Neuron (in vitro differentiated cells): ENCODE results near the gene PODXL2.

ENCODE experiments used
- H2AFZ ChIP-seq: one replicate; pipeline ENCODE4 v1.6.1; 2013; ENCODE audit warnings: low read depth, mild to moderate bottlenecking, inconsistent platforms, low read length, moderate library complexity
- H3K27me3 ChIP-seq: one replicate; pipeline ENCODE4 v1.6.1; 2013; ENCODE audit warnings: low read length; ENCODE audit not compliant: insufficient read depth
- H3K36me3 ChIP-seq: one replicate; pipeline ENCODE4 v1.6.1; 2013; ENCODE audit warnings: low read length; ENCODE audit not compliant: insufficient read depth
- H3K4me1 ChIP-seq: one replicate; pipeline ENCODE4 v1.6.1; 2013; ENCODE audit warnings: low read length; ENCODE audit not compliant: insufficient read depth
- H3K4me3 ChIP-seq: 2 replicates; pipeline ENCODE4 v1.5.1; 2013; ENCODE audit warnings: mild to moderate bottlenecking, low read length, moderate library complexity
- H3K9me3 ChIP-seq: one replicate; pipeline ENCODE4 v1.6.1; 2013; ENCODE audit warnings: low read length

Gene PODXL2

GRCh38 chr3:127673191-127674100 is 44.5 kb downstream of the PODXL2 start:
- Histone ChIP-seq H2AFZ (no peak overlapping the region), H3K4me1 (peaks cover 6% of the 10 kb centered on the region), H3K36me3 (peaks cover 11% of the 10 kb centered on the region), H3K27me3 (no peaks in the 10 kb centered on the region), H3K4me3 (peak overlapping the region; percentile 52), H3K9me3 (no peaks in the 10 kb centered on the region)

DNA sequence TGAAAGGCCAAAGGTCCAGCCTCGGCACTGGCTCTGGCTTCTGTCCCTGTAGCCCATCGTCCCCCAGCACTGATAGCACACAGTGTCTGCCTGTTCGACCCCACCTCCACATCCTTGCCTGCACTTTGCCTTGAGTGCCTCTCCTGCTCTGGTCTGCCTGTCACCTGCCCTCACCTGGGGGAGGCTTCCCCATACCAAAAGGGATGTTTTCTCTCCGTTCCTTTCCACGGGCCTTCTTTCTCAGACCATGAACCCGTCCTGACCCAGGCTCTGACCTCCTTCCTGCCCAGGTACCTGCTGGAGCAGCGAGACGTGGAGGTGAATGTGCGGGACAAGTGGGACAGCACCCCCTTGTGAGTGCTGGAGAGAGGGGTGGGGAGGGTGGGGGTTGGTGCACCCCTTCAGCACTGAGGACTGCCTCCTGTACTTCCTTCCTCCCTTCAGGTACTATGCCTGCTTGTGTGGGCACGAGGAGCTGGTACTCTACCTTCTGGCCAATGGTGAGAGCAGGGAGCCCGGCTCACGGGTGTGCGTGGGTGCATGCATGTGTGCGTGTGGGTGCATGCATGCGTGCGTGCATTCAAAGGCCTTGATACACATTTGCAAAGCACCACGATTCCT is 45.2 kb downstream of the PODXL2 start:
- H3K36me3 ChIP-seq: peaks cover 5% of the 10 kb centered on the region
- no peaks in the 10 kb centered on the region for H3K9me3 ChIP-seq
- H3K4me3 ChIP-seq: no peak overlapping the region
- peaks cover 6% of the 10 kb centered on the region for H3K4me1 ChIP-seq
- H2AFZ ChIP-seq: no peak overlapping the region
- H3K27me3 ChIP-seq: no peaks in the 10 kb centered on the region

DNA sequence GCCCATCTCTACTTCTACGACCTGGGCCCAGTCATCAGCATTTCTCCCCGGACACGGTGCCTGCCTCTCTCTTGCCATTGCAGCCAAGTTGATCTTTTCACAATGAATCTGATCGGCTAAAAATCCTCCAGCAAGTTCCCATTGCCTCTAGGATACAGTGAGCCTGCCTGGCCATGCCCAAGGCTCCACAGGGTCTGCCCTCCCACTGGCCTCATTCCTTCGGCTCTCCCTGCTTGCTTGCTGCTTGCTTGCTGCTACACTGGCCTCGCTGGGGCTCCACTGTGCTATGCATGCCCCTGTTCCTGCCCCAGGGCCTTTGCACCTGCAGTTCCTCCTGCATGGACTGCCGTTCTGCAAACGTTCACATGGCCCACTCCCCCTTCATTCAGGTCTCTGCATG is 45.8 kb downstream of the PODXL2 start:
- Histone ChIP-seq H3K4me1 (peaks cover 6% of the 10 kb centered on the region), H2AFZ (no peak overlapping the region), H3K36me3 (peaks cover 5% of the 10 kb centered on the region), H3K27me3 (no peaks in the 10 kb centered on the region), H3K4me3 (no peak overlapping the region), H3K9me3 (no peaks in the 10 kb centered on the region)

DNA sequence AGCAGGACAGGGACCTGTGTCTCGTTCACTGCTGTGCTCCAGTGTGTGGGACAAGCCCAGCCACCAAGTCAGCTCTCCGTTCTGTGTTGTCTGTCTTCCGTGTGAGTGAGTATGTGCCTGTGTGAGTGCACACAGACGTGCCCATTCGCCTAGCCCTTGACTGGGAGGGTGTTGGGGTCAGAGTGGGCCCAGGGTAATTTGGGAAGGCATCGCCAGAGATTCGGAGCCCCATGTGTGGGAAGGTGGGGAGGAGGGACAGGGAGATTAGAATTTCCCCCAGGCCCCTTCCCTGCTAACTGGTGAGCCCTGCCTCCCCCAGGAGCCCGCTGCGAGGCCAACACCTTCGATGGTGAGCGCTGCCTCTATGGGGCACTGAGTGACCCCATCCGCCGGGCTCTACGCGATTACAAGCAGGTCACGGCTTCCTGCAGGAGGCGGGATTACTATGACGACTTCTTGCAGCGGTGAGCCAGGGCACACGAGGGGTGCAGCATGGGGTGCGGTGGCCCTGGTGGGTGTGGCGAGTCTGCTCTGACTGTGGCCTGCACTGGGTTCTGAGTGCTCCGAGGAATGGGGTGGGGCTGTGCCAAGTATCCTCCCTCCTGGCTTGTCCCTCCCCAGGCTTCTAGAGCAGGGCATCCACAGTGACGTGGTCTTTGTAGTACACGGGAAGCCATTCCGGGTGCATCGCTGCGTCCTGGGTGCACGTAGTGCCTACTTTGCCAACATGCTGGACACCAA is 46.8 kb downstream of the PODXL2 start:
- Histone ChIP-seq H2AFZ (no peak overlapping the region), H3K9me3 (no peaks in the 10 kb centered on the region), H3K4me1 (peaks cover 6% of the 10 kb centered on the region), H3K36me3 (no peaks in the 10 kb centered on the region), H3K4me3 (no peak overlapping the region), H3K27me3 (no peaks in the 10 kb centered on the region)

DNA sequence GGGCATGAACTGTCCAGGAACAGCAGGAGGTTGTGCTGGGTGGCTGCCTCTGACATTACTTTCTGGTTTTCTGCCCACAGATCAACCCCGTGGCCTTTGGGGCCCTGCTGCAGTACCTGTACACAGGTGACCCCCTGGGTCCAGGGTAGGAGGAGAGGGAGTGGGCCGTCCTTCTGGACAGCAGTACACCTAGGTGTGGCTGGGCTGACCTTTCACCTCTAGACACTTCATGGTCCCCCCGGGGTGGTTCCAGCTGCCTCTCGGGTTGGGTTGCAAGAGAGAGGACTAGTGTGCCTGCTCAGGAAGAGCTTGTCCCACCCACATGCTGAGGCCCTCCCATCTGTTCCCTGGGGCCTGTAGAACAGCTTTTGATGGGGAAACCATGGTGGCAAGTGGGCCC is 47.5 kb downstream of the PODXL2 start:
- Histone ChIP-seq H3K4me1 (peaks cover 6% of the 10 kb centered on the region), H3K27me3 (no peaks in the 10 kb centered on the region), H2AFZ (no peak overlapping the region), H3K36me3 (no peaks in the 10 kb centered on the region), H3K9me3 (no peaks in the 10 kb centered on the region), H3K4me3 (no peak overlapping the region)

- no peaks in the 10 kb centered on the region for H3K9me3 ChIP-seq
- no peaks in the 10 kb centered on the region for H3K27me3 ChIP-seq
- peaks cover 6% of the 10 kb centered on the region for H3K4me1 ChIP-seq
- H3K36me3 ChIP-seq: no peaks in the 10 kb centered on the region
- H3K4me3 ChIP-seq: no peak overlapping the region
- no peak overlapping the region for H2AFZ ChIP-seq
Measured at GRCh38 chr3:127676921-127677351, 48.0 kb downstream of the PODXL2 start.

DNA sequence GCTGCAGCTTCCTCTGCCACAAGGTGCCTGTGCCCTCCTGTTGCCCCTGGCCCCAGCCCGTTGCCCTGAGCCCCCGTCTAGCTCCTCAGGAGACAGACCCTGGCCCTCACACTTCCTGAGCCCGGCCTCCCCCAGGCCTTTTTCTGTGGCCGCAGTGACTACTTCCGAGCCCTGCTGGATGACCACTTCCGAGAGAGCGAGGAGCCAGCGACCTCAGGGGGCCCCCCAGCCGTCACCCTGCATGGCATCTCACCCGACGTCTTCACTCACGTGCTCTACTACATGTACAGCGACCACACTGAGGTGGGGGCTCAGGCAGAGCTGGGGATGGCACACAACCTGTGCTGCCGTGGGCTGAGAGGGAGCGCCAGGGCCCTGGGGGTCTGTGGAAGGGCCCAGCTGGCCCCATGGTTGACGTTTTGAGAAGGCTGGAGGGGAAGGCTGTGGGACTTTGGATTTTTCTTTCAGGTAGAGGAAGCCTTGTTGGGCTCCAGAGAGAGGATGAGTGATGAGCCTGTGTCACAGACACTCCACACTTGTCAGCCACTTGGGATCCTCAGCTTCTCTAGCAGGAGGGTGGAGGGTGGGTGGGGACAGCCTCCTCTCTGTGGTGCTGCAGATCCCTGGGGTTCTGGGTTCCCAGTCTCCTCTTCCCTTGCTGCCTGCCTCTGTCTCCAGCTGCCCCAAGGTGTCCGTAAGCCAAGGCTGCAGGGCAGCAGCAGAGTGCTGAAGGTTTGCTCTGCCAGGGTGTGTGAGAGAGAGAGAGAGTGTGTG is 48.7 kb downstream of the PODXL2 start:
- Histone ChIP-seq H3K4me3 (no peak overlapping the region), H3K4me1 (peaks cover 6% of the 10 kb centered on the region), H3K27me3 (no peaks in the 10 kb centered on the region), H3K9me3 (no peaks in the 10 kb centered on the region), H3K36me3 (no peaks in the 10 kb centered on the region), H2AFZ (no peak overlapping the region)

GRCh38 chr3:127678315-127678599 is 49.3 kb downstream of the PODXL2 start:
- H3K9me3 ChIP-seq: no peaks in the 10 kb centered on the region
- no peaks in the 10 kb centered on the region for H3K27me3 ChIP-seq
- H2AFZ ChIP-seq: no peak overlapping the region
- no peaks in the 10 kb centered on the region for H3K36me3 ChIP-seq
- H3K4me3 ChIP-seq: no peak overlapping the region
- peaks cover 5% of the 10 kb centered on the region for H3K4me1 ChIP-seq

DNA sequence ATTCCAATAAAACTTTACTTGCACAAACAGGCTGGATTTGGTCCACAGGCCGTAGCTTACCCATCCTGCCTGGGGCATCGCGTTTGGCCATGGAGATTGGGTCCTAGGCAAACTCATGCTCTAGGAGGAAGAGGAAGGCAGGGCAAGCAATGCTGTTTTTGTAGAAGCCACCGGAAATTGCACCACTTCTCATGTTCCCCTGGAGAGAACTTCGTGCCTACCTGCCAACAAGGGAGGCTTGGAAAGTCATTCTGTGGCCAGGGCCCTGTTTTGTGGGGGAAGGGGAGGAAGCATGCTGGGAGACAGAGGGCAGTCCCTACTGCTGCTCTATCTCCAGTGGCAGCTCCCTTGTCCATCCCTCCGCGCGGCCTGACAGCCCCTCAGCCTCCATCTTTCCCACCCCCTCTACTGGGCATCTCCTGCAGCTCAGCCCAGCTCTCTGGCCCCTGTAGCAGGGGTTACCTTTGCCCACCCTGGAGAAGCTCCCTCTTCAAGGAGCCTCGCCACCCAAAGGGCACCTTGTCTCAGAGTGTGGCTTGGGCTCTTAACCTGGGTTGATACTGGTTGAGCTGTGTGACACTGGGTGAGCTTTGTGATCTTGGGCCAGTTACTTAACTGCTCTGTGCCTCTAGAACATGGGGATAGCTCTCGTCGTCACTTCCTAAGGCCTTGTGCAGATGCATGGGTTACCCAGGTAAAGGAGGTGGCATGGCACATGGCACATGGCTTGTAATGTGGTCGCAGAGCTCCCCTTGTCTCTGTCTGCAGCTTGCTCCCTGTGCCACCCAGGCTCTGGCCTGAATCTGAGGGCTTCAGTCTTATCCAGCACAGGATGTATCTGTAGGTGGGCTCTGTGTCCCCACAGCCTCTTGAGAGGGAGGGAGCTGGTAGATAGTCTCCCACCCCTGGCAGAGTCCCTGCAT is 49.9 kb downstream of the PODXL2 start:
- Histone ChIP-seq H3K36me3 (no peaks in the 10 kb centered on the region), H3K9me3 (no peaks in the 10 kb centered on the region), H3K27me3 (no peaks in the 10 kb centered on the region), H3K4me1 (no peaks in the 10 kb centered on the region), H3K4me3 (no peak overlapping the region), H2AFZ (no peak overlapping the region)

DNA sequence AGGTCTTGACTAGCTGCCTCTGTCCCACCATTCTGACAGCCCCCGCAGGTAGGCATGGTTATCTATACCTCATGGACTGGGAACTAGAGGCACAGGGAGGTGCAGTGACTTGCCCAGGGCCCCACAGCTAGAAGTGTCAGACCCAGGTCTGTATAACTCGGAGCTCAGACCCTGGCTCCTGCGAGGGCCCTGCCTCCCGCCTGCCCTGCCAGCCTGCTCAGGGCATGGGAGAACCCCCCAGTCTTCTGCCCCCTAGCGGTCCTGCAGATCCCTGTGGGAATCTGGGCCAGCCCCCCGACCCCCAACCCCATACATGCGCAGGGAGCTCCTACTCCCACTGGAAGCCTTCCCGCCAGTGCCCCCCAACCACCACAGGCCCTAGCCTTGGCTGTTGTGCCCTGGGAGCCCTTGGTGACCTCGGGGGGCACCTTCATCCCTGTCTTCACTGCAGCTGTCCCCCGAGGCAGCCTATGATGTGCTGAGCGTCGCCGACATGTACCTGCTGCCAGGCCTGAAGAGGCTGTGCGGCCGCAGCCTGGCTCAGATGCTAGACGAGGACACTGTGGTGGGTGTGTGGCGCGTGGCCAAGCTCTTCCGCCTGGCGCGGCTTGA is 50.7 kb downstream of the PODXL2 start:
- Histone ChIP-seq H2AFZ (no peak overlapping the region), H3K36me3 (no peaks in the 10 kb centered on the region), H3K27me3 (no peaks in the 10 kb centered on the region), H3K4me3 (no peak overlapping the region), H3K4me1 (no peaks in the 10 kb centered on the region), H3K9me3 (no peaks in the 10 kb centered on the region)

GRCh38 chr3:127680146-127680661 is 51.2 kb downstream of the PODXL2 start:
- Histone ChIP-seq H3K4me3 (no peak overlapping the region), H2AFZ (no peak overlapping the region), H3K27me3 (no peaks in the 10 kb centered on the region), H3K36me3 (no peaks in the 10 kb centered on the region), H3K9me3 (no peaks in the 10 kb centered on the region), H3K4me1 (no peaks in the 10 kb centered on the region)
